Stimulated activated effector memory CD8-positive, alpha-beta T cell treated with anti-CD3 and anti-CD28 coated beads, Interleukin-12 subunit alpha, Interleukin-12 subunit beta, amount 100 ng/mL, for 72 hours (primary cell): ENCODE results near the gene MSMP.

Source experiments
- ATAC-seq: fragments of 150-1000 bp; cut with Tn5 transposase; 2 replicates; pipeline ENCODE4 v1.10.0; 2021
- DNase-seq, 2 donors: peaks; one replicate each; pipeline ENCODE4 v3.0.0; 2021 to 2022; ENCODE audit warnings: low spot score in 2 of 2
- H3K27ac Mint-ChIP-seq: one replicate; pipeline ENCODE4 v1.8.0; 2022; ENCODE audit warnings: mild to moderate bottlenecking, mixed read lengths
- H3K36me3 Mint-ChIP-seq: one replicate; pipeline ENCODE4 v1.8.0; 2022; ENCODE audit warnings: mild to moderate bottlenecking, mixed read lengths
- H3K4me1 Mint-ChIP-seq: one replicate; pipeline ENCODE4 v1.8.0; 2022; ENCODE audit warnings: mixed read lengths
- H3K4me3 Mint-ChIP-seq: one replicate; pipeline ENCODE4 v1.8.0; 2022; ENCODE audit warnings: mild to moderate bottlenecking, mixed read lengths
- H3K9me3 Mint-ChIP-seq: one replicate; pipeline ENCODE4 v1.8.0; 2022; ENCODE audit warnings: mixed read lengths

MSMP gene

DNA sequence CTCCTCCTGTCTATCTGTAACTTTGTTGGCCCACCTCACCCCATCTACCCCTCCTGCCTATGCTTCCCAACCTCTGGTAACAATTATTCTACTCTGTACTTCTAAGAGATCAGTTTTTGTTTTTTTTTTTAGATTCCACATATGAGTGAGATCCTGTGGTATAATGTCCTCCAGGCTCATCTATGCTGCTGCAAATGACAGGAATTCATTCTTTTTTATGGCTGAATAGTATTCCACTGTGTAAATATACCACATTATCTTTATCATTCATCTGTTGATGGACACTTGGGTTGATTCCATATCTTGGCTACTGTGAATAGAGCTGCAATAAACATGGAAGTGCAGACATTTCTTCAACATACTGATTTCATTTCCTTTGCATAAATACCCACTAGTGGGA is 29.3 kb upstream of the MSMP start:
- ATAC-seq: no peak
- H3K4me3 Mint-ChIP-seq: no peak overlapping the region
- no peaks in the 10 kb centered on the region for H3K9me3 Mint-ChIP-seq
- no peak for DNase-seq
- H3K36me3 Mint-ChIP-seq: peaks cover 53% of the 10 kb centered on the region
- no peak overlapping the region for H3K27ac Mint-ChIP-seq
- H3K4me1 Mint-ChIP-seq: no peaks in the 10 kb centered on the region

DNA sequence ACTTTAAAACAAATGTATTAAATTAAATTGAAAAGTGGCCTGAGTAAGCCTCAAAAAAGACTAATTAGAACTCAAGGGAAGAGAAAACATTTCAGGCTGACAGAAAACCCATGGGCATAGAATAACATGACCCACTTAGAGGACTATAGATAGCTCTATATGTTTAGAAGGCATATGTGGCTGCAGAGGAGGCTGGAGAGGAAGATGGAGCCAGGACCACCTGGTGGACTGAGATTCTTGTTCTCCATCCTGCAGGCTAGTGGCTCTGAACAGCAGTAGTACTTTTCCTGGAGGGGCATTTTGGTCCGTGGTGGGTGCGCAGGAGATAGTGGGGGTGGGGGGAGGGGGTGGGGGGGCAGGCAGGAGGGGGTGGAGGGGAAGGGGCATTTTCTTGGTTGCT is 27.0 kb upstream of the MSMP start:
- Mint-ChIP-seq H3K36me3 (peaks cover 49% of the 10 kb centered on the region), H3K4me1 (peaks cover 2% of the 10 kb centered on the region), H3K4me3 (no peak overlapping the region), H3K27ac (no peak overlapping the region), H3K9me3 (no peaks in the 10 kb centered on the region)
- ATAC-seq: no peak
- no peak for DNase-seq

DNA sequence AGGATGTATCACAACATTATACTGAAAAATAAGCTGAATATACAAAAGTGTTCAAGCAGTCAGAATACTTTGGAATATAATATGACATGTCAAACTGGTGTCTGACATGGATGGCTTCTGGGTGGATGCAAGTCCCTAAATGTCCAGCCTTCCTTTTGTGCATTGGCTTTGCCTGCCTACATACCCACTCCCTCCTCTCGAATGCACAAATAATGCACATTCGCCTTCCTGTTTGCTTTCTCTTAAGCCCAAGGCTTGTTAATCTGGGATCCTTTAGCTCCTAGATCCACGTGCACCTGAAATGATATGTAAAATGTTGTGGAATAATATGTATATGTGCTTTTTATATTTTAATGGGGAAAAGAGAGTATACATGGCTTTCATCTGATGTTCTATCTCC is 24.4 kb upstream of the MSMP start:
- Mint-ChIP-seq H3K27ac (no peak overlapping the region), H3K4me3 (no peak overlapping the region), H3K36me3 (peaks cover 34% of the 10 kb centered on the region), H3K4me1 (peaks cover 6% of the 10 kb centered on the region), H3K9me3 (no peaks in the 10 kb centered on the region)
- ATAC-seq: no peak
- no peak for DNase-seq

DNA sequence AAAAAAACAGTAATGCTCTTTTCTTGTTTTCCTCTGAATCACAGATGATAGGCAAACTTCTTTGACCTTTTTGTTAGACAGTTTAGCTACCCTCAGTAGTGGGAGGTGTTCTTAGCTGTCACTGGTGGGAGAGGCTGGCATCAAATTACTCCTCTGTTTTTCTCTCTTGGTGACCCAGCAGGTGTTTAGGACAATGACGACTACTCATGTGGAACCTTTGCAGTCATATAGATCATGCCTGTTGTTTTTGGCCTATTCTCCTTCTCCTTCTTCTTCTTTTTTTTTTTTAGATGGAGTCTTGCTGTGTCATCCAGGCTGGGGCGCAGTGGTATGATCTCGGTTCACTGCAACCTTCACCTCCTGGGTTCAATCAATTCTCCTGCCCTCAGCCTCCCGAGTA is 21.9 kb upstream of the MSMP start:
- DNase-seq (no peak), ATAC-seq (no peak)
- H3K4me1 Mint-ChIP-seq: peaks cover 6% of the 10 kb centered on the region
- H3K9me3 Mint-ChIP-seq: no peaks in the 10 kb centered on the region
- no peak overlapping the region for H3K4me3 Mint-ChIP-seq
- no peak overlapping the region for H3K27ac Mint-ChIP-seq
- peaks cover 16% of the 10 kb centered on the region for H3K36me3 Mint-ChIP-seq

DNA sequence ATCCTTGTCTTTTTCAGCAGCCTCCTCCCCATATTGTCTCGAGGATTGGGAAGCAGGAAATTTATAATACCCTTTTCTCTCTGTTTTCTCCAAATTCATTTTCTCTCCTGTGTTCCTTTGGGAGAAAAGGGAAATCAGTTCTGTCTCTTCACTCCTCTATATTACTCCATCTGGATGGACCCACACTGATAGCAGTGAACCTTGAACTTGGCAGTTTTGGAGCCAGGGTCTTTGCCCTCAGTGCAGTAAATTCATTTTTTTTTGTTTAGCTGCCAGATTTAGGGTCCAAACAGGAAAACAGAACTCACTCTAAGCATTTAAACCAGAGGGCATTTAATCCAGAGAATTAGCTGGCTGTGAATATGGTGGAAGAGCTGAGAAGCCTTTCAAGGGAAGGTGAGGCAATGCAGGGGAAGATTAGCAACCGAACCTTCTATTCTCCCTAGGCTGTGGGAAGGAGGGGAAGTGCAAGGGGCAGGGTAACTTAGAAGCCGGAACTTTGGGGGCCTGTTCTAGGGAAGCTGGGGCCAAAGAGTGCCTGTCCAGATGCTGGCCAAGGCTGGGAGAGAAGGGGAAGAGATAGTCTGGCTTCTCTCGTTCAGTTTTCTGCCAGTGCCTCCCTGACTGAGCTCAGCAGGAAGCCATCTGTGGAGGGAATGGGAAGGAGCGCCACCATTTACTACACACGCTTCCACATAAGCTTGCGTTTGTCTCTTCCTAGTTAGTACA is 21.0 kb upstream of the MSMP start:
- H3K4me3 Mint-ChIP-seq: no peak overlapping the region
- H3K27ac Mint-ChIP-seq: peak overlapping the region; percentile 6
- no peaks in the 10 kb centered on the region for H3K9me3 Mint-ChIP-seq
- peaks cover 6% of the 10 kb centered on the region for H3K4me1 Mint-ChIP-seq
- DNase-seq: no peak
- H3K36me3 Mint-ChIP-seq: peaks cover 16% of the 10 kb centered on the region
- ATAC-seq: no peak

DNA sequence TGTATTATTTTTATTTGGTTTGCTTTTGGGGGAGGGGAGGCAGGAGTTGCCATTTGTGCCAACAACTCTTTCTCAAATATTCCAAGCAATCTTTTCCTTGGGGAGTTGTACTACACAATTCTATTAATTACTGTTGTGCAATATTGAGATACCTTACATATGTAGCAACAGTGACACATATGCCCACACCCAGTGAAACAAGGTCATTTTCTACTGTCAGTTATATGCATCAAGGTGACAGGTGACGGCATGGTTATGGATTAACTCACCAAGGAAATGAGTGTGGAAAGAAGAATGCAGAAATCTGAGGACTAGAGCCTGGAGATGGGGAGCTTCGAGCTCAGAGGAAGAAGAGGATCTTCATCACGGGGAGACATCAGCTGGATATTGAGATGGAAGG is 17.9 kb upstream of the MSMP start:
- H3K36me3 Mint-ChIP-seq: peaks cover 9% of the 10 kb centered on the region
- no peaks in the 10 kb centered on the region for H3K9me3 Mint-ChIP-seq

DNA sequence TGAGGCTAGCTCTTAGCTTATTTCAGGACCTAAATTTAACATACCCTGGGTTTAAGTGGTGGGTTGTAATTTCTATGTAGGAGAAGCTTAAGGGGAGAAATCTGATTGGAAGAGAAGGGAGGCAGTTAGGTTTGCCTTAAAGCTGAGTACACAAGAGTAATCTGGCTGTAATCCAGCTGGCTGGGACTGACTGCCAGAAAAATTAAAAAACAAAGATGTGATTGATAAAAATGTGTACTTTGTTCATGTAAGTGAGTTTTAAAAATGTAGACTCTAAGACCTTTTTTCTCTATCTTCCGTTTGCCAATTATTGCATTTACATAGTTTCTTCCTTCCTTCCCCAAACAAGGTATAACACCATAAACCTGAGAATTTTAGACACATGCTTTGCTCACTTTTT is 17.5 kb upstream of the MSMP start:
- H3K9me3 Mint-ChIP-seq: no peaks in the 10 kb centered on the region
- no peak for ATAC-seq
- H3K36me3 Mint-ChIP-seq: peaks cover 5% of the 10 kb centered on the region
- no peak overlapping the region for H3K4me3 Mint-ChIP-seq
- DNase-seq: no peak
- no peak overlapping the region for H3K27ac Mint-ChIP-seq
- peaks cover 6% of the 10 kb centered on the region for H3K4me1 Mint-ChIP-seq

More for the DNA sequence above, 17.9 kb upstream of the MSMP start:
- no peak for DNase-seq
- no peak overlapping the region for H3K27ac Mint-ChIP-seq
- no peak for ATAC-seq
- H3K4me1 Mint-ChIP-seq: peaks cover 6% of the 10 kb centered on the region
- H3K4me3 Mint-ChIP-seq: no peak overlapping the region

DNA sequence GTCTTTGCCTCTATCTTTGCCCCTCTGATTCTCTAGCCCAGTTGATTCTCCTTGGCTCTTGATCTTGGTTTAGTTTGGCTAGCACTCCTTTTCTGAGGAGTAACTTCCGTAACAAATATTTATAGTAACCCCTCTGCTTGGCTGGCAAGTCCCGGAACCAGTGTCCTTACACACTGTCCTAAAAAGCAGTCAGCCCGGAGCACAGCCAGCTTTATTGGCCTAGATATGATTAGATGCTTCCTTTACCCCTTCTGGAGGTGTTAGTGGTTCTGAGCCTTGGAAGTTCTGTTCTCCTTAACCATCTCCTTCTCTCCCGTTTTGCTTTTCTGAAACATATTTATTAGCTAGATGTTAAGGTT is 17.0 kb upstream of the MSMP start:
- DNase-seq: no peak
- Mint-ChIP-seq H3K4me1 (peaks cover 3% of the 10 kb centered on the region), H3K4me3 (no peak overlapping the region), H3K9me3 (no peaks in the 10 kb centered on the region), H3K36me3 (peaks cover under 1% of the 10 kb centered on the region), H3K27ac (no peak overlapping the region)
- ATAC-seq: no peak

DNA sequence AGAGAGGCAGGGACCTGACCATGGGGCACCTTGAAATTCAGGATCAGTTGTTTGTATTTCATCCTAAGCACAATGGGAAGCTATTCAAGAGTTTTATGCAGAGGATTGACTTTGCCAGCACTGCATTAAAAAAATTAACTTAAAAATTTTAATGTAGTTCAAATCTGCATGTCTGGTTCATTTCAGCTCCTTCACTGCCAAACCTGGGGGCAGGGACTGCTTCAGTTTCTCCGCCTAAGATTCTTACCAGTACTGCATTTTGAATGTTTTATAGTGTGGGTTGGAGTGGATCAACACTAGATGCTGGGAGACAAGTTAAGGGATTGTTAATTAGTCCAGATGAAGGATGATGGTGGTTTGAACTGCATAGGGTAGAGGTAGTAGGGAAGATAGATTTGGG is 15.7 kb upstream of the MSMP start:
- H3K36me3 Mint-ChIP-seq: no peaks in the 10 kb centered on the region
- no peak overlapping the region for H3K27ac Mint-ChIP-seq
- H3K9me3 Mint-ChIP-seq: no peaks in the 10 kb centered on the region
- DNase-seq (no peak), ATAC-seq (no peak)
- no peak overlapping the region for H3K4me3 Mint-ChIP-seq
- H3K4me1 Mint-ChIP-seq: no peaks in the 10 kb centered on the region

DNA sequence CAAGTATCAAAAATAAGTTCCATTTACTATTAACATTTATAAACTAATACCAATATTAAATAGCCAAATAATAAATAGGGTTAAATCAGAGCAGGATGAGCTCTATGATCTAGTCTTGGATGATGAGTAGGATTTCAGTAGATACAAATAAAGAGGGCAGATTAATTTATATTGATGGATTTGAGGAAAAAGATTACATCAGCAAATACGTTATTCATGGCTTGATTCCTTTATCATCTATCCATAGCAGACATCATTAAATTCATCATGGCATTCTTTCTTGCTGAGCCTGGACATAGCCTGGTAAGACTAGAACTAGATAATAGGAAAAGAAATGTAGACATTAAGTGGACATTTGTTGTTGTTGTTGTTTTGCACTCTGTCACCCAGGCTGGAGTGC is 13.4 kb upstream of the MSMP start:
- no peak for ATAC-seq
- Mint-ChIP-seq H3K4me1 (peaks cover 4% of the 10 kb centered on the region), H3K9me3 (no peaks in the 10 kb centered on the region), H3K27ac (no peak overlapping the region), H3K4me3 (no peak overlapping the region), H3K36me3 (peaks cover 6% of the 10 kb centered on the region)
- DNase-seq: no peak

DNA sequence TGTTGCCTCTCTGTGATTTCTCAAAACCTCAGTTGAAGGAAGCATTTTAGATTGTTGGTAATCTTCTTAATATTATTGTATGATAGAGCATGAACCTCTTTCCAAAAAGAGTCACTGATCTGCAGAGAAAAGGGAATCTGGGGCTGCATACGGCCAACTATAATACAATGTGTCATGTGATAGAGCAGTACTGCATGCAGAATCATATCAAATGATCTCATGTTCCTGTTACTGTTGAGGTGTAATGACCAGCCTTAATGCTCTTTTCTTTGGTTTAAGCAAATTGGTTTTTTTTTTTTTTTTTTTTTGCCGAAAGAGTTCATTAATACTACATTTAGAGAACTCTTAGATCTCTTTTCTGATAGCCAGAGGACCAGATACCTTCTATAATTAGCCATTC is 12.9 kb upstream of the MSMP start:
- Mint-ChIP-seq H3K4me1 (peaks cover 4% of the 10 kb centered on the region), H3K27ac (no peak overlapping the region), H3K36me3 (peaks cover 6% of the 10 kb centered on the region), H3K4me3 (no peak overlapping the region), H3K9me3 (no peaks in the 10 kb centered on the region)
- no peak for DNase-seq
- ATAC-seq: no peak

DNA sequence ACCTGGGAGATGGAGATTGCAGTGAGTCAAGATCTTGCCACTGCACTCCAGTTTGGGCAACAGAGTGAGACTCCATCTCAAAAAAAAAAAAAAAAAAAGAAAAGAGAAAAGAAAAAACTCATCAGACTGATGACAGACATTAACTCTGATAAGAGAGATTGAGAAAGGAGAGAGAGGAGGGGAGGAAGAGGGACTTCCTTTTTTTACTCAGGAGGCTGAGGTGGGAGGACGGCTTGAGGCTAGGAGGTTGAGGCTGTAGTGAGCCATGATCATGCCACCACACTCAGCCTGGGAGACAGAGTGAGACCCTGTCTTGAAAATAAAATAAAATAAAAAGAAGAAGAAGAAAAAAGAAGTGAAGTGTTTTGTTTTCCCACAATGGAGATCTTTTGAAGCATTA is 9.7 kb upstream of the MSMP start:
- Mint-ChIP-seq H3K4me3 (no peak overlapping the region), H3K4me1 (peaks cover 15% of the 10 kb centered on the region), H3K27ac (no peak overlapping the region), H3K36me3 (peaks cover 6% of the 10 kb centered on the region), H3K9me3 (no peaks in the 10 kb centered on the region)
- ATAC-seq: no peak
- DNase-seq: no peak

DNA sequence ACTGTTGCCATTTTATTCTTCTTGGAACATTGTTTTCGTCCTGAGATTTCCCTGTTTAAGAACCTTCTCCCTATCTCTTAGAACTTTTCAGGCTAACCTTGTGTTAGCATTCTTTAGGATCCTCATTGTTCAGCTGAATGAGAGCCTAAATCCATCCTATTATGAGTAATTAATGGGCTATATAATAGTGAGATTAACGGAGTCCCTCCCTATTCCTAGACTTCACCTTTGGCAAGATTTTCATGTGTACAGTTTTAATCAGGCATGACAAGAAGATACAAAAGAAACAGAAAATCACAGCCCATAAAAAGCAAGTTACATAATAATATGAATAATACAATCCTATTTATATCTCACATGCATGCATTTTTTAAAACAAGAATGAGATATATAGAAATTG is 9.1 kb upstream of the MSMP start:
- Mint-ChIP-seq H3K27ac (no peak overlapping the region), H3K36me3 (peaks cover 6% of the 10 kb centered on the region), H3K4me3 (no peak overlapping the region), H3K9me3 (no peaks in the 10 kb centered on the region), H3K4me1 (peaks cover 22% of the 10 kb centered on the region)
- DNase-seq: no peak
- no peak for ATAC-seq

DNA sequence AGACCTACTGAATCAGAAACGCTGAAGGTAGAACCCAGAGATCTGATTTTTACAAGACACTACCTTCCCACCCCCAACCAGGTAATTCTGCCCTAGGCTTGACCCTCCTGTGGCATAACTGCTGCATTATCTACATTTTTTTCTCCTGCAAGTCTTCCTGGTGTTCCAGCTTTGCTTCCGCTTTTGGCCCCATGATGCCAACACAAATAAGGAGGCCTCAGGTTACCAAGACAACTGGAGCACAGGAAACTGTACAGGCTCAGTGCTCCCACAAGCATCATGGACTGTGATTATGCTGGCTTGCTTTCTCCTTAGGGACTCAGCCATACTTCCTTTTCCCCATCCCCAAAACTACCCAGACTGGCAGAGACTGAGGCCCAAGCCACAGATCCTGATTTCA is 6.6 kb upstream of the MSMP start:
- DNase-seq (no peak), ATAC-seq (no peak)
- H3K27ac Mint-ChIP-seq: no peak overlapping the region
- no peak overlapping the region for H3K4me3 Mint-ChIP-seq
- peaks cover 43% of the 10 kb centered on the region for H3K4me1 Mint-ChIP-seq
- H3K36me3 Mint-ChIP-seq: peaks cover 23% of the 10 kb centered on the region
- no peaks in the 10 kb centered on the region for H3K9me3 Mint-ChIP-seq

DNA sequence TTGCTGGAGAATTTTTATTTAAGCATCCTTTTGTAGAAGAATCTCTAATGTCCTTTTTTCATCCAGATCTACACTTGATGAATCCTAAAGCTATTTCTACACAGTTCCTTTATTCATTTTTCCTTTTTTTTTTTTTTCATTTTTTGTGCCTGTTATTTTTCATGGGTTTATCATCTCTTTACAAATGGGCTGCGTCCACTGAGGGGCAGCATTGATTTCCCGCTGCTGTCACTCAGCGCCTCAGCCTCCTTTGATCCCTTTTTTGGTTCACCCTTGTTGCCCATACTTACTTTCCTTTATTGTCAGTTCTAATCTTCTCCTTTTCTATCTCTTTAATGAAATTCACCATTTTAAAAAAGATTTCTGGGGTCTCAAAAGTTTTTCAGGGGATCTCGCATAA is 5.7 kb upstream of the MSMP start:
- ATAC-seq: no peak
- Mint-ChIP-seq H3K4me1 (peaks cover 43% of the 10 kb centered on the region), H3K27ac (no peak overlapping the region), H3K36me3 (peaks cover 23% of the 10 kb centered on the region), H3K9me3 (no peaks in the 10 kb centered on the region), H3K4me3 (no peak overlapping the region)
- DNase-seq: no peak

DNA sequence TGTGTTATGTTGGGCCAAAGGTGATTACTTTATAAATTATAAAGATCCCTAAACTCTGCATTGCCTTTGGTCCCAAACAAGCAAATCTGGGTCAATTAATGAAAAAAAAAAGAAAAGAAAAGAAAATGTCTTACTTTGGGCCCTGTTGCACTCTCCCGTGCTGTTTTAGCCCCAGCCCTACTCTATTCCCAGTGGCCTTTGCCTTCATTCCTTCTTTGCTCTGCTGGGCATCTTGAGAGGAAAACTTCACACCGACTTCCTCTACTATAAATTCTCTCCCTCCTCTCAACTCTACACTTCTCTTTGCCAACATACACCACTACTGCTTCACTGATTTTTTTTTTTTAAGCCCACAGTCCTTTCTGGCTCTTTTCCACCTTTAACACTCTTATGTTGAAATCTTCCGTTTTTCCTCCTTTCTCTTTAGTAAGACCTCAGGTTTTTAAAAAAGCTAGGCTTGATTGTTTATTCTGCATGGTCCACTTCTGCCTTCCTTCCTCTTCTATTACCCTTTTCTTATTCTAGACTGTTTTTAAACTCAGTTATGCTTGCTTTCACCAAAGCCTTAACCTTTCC is 4.5 kb upstream of the MSMP start:
- peak overlapping the region; percentile 94 for H3K4me3 Mint-ChIP-seq
- no peaks in the 10 kb centered on the region for H3K9me3 Mint-ChIP-seq
- ATAC-seq (no peak), DNase-seq (no peak)
- no peak overlapping the region for H3K27ac Mint-ChIP-seq
- peaks cover 43% of the 10 kb centered on the region for H3K4me1 Mint-ChIP-seq
- H3K36me3 Mint-ChIP-seq: peaks cover 21% of the 10 kb centered on the region

DNA sequence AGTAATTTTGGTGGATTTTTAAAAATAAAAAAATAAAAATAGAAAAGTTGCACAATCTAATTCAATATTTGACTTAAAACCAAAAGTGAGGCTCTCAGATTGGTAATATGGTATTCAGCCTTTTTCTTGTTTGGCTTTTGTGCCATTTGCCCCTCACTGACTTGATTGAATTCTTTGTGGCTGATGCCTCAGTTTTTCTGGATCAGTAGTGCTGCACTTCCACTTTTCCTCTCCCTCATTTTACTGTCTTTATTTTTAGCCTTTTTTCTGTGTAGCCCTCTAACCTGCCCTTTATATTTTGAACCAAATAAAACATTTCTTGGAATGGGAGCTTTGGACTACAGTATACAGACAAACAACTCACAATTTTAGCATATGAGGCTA is 3.8 kb upstream of the MSMP start:
- Mint-ChIP-seq H3K4me3 (peak overlapping the region; percentile 94), H3K27ac (peak overlapping the region; percentile 98), H3K9me3 (no peaks in the 10 kb centered on the region), H3K36me3 (peaks cover 26% of the 10 kb centered on the region), H3K4me1 (peaks cover 38% of the 10 kb centered on the region)
- DNase-seq (no peak), ATAC-seq (no peak)
